ENCODE results near the gene DCPS. TPM values are rescaled to one million over a fixed set of nuclear protein-coding genes. Genes with fewer than 3 reads are reported as not detected.
"Not testable (repeated sequence)": the region's sequence is repeated elsewhere in the genome, so short reads cannot be mapped to it uniquely, and the experiment has no call there.

Gene DCPS
- total RNA-seq, 1 experiment from 2014 or later, result 52.6 TPM

GRCh38 chr11:126366064-126366822 lies 62.4 kb downstream of the DCPS start:
- intact Hi-C loops (cut with micrococcal nuclease), result loop anchor here (5.0 kb wide), 1 partner anchor 56 kb away; no protein-coding TSS in a partner anchor
- BruUV-seq (replicated peaks), result no TSS peak
- DNase-seq, result no peak
- Histone ChIP-seq H3K27ac (ENCODE audit: low read length) (peak overlapping the region; percentile 21), H3K79me2 (ENCODE audit: low read length) (peaks cover 78% of the 10 kb centered on the region), H4K20me1 (ENCODE audit: low read length) (no peaks in the 10 kb centered on the region), H3K9me3 (ENCODE audit: low read length) (no peaks in the 10 kb centered on the region), H3K27me3 (ENCODE audit: low read length) (no peaks in the 10 kb centered on the region), H2AFZ (ENCODE audit: low read length) (no peak overlapping the region), H3K9me2 (replicated peaks; ENCODE audit: low read length) (no peaks in the 10 kb centered on the region), H3K4me3 (ENCODE audit: low read length) (no peak overlapping the region), H3F3A (ENCODE audit: low read length, unreplicated experiment) (no peaks in the 10 kb centered on the region), H3K4me1 (ENCODE audit: insufficient read depth, low read length) (peaks cover 25% of the 10 kb centered on the region), H3K4me2 (ENCODE audit: low read length) (no peak overlapping the region), H3K36me3 (ENCODE audit: low read depth, low read length) (peaks cover 4% of the 10 kb centered on the region), H3K9ac (ENCODE audit: low read length) (peak overlapping the region; percentile 13; the same call in 1 of the 2 replicates)
- POLR2A ChIA-PET (ENCODE audit: unreplicated experiment), result no interaction called here
- TF ChIP-seq EZH2 (IDR thresholded peaks at IDR 0.05; ENCODE audit: low read length, unreplicated experiment) (no peak), EZH2phosphoT487 (IDR thresholded peaks at IDR 0.05; ENCODE audit: borderline replicate concordance, low read length) (no peak)
- TF ChIP-seq, protein P1, sequence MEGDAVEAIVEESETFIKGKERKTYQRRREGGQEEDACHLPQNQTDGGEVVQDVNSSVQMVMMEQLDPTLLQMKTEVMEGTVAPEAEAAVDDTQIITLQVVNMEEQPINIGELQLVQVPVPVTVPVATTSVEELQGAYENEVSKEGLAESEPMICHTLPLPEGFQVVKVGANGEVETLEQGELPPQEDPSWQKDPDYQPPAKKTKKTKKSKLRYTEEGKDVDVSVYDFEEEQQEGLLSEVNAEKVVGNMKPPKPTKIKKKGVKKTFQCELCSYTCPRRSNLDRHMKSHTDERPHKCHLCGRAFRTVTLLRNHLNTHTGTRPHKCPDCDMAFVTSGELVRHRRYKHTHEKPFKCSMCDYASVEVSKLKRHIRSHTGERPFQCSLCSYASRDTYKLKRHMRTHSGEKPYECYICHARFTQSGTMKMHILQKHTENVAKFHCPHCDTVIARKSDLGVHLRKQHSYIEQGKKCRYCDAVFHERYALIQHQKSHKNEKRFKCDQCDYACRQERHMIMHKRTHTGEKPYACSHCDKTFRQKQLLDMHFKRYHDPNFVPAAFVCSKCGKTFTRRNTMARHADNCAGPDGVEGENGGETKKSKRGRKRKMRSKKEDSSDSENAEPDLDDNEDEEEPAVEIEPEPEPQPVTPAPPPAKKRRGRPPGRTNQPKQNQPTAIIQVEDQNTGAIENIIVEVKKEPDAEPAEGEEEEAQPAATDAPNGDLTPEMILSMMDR (conservative IDR thresholded peaks at IDR 0.05; ENCODE audit: low read depth, low read length), result no peak
- no peak; the same call in 1 of the 2 replicates for ATAC-seq
- CTCF ChIA-PET, result no interaction called here

DNA sequence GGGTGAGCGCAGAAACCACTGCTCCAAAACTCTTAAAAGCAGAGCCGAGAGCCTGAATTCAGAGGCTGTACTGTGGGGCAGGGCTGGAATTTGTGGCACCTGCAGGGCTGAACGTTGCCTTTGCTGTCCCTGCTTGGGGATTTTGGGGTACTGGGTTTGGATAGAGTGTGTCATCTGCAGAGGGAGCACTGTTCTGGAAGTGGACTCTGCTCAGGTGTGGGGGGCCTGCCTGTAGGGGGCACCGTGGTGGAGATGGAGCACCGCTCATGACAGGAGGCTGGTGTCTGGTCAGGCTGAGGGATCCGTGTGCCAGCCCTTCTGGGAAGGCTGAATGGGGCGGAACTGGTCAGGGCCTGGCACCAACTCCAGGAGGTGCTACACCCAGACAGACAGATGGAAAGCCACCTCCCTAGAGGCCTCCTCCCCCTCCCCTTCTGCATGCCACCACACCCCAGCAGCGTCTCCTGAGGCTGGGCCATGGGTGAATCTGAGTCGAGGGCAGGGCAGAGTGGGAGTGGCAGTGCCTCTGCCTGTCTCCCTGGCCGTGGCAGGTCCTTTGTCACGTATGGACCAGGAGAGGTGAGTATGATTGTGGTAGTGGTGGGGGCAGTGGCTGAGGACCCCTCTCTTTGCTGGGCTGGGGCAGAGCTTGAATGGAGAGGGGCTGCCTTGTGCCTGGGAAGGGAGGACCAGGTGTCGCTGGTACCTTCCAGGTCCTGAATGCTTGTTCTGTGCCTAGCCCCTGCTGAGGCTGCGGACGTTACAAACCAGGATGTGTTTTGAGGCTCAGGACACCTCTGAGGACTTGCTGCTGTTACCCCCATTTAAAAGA lies 63.2 kb downstream of the DCPS start:
- H2AFZ ChIP-seq (ENCODE audit: low read length); CTCF ChIA-PET; H3K9me3 ChIP-seq (ENCODE audit: low read length); H3K4me3 ChIP-seq (ENCODE audit: low read length); H3K9ac ChIP-seq (ENCODE audit: low read length); POLR2A ChIA-PET (ENCODE audit: unreplicated experiment); H3F3A ChIP-seq (ENCODE audit: low read length, unreplicated experiment); H3K27me3 ChIP-seq (ENCODE audit: low read length); H3K36me3 ChIP-seq (ENCODE audit: low read depth, low read length); H3K4me2 ChIP-seq (ENCODE audit: low read length); H4K20me1 ChIP-seq (ENCODE audit: low read length); H3K9me2 ChIP-seq (replicated peaks; ENCODE audit: low read length): not testable (repeated sequence)
- TF ChIP-seq, protein P1 (conservative IDR thresholded peaks at IDR 0.05; ENCODE audit: low read depth, low read length), result peak; percentile 41
- intact Hi-C loops (cut with micrococcal nuclease), result loop anchor here (5.0 kb wide), 1 partner anchor 55 kb away; no protein-coding TSS in a partner anchor
- Histone ChIP-seq H3K27ac (ENCODE audit: low read length) (peak overlapping the region; percentile 21; the same call in 1 of the 2 replicates), H3K4me1 (ENCODE audit: insufficient read depth, low read length) (peaks cover 25% of the 10 kb centered on the region), H3K79me2 (ENCODE audit: low read length) (peaks cover 80% of the 10 kb centered on the region)
- ATAC-seq (peak; percentile 58), DNase-seq (peak; percentile 39)
- TSS peak; percentile 23 for BruUV-seq (replicated peaks)

DNA sequence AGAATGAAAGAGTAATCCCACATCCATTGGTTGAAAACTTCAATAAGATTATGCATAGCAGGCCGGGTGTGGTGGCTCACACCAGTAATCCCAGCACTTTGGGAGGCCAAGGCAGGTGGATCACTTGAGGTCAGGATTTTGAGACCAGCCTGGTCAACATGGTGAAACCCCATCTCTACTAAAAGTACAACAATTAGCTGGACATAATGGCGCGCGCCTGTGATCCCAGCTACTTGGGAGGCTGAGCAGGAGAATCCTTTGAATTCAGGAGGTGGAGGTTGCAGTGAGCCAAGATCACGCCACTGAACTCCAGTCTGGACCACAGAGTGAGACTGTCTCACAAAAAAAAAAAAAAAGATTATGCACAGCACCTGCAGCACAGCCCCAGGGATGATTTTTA lies 63.9 kb downstream of the DCPS start:
- H2AFZ ChIP-seq (ENCODE audit: low read length); H3K27ac ChIP-seq (ENCODE audit: low read length); H3K36me3 ChIP-seq (ENCODE audit: low read depth, low read length); POLR2A ChIA-PET (ENCODE audit: unreplicated experiment); H3K9ac ChIP-seq (ENCODE audit: low read length); H3F3A ChIP-seq (ENCODE audit: low read length, unreplicated experiment); H4K20me1 ChIP-seq (ENCODE audit: low read length); CTCF ChIA-PET; H3K4me3 ChIP-seq (ENCODE audit: low read length); H3K27me3 ChIP-seq (ENCODE audit: low read length); H3K9me2 ChIP-seq (replicated peaks; ENCODE audit: low read length); ATAC-seq; H3K4me2 ChIP-seq (ENCODE audit: low read length); H3K9me3 ChIP-seq (ENCODE audit: low read length); BruUV-seq (replicated peaks); DNase-seq: not testable (repeated sequence)
- H3K4me1 ChIP-seq (ENCODE audit: insufficient read depth, low read length), result peaks cover 28% of the 10 kb centered on the region
- intact Hi-C loops (cut with micrococcal nuclease), result loop anchor here (5.0 kb wide), 1 partner anchor 54 kb away; no protein-coding TSS in a partner anchor
- H3K79me2 ChIP-seq (ENCODE audit: low read length), result peaks cover 81% of the 10 kb centered on the region

DNA sequence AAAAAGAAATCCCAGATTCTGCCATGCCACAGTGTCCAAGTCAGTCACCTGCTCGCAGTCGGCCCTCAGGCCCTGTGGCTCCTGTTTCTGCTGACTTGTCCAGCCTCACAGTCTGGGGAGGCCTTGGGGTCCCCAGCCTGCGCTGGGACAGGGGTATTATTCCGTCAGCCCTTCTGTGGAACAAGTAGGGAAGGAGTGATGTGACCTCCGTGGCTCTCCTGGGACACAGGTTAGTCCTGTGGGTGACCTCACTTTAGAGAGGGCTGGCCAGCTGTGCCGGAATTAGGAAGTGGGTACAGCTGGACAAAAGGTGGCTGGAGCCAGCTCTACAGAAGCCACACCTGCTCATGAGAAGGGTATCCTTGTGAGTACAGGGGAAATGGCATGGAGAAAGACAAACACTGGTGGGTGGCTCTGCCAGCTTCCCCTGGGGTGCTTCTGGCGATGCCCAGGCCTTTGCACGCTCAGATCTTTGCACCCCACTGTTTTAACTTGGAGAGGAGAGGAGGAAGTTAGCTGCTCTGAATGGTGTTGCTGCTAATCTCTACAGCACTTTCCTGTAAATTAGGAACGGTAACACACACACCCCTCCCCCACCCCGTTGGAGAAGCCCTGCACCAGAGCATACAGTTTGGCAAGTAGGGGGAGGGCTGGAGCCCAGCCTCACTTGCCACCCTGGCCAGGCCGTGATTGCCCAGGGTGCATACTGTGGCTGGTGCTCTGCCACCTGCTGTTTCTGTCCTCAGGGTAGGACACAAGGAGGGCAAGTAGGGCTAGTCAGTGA lies 64.7 kb downstream of the DCPS start:
- H3K36me3 ChIP-seq (ENCODE audit: low read depth, low read length); H3K27me3 ChIP-seq (ENCODE audit: low read length); H3K27ac ChIP-seq (ENCODE audit: low read length); H3K9me2 ChIP-seq (replicated peaks; ENCODE audit: low read length); H4K20me1 ChIP-seq (ENCODE audit: low read length); ATAC-seq; H3K4me3 ChIP-seq (ENCODE audit: low read length); BruUV-seq (replicated peaks); CTCF ChIA-PET; H3K4me2 ChIP-seq (ENCODE audit: low read length); H3K9ac ChIP-seq (ENCODE audit: low read length); H2AFZ ChIP-seq (ENCODE audit: low read length); H3K9me3 ChIP-seq (ENCODE audit: low read length); H3F3A ChIP-seq (ENCODE audit: low read length, unreplicated experiment); DNase-seq; POLR2A ChIA-PET (ENCODE audit: unreplicated experiment): not testable (repeated sequence)
- peaks cover 81% of the 10 kb centered on the region for H3K79me2 ChIP-seq (ENCODE audit: low read length)
- intact Hi-C loops (cut with micrococcal nuclease), result loop anchor here (5.0 kb wide), 1 partner anchor 54 kb away; no protein-coding TSS in a partner anchor
- H3K4me1 ChIP-seq (ENCODE audit: insufficient read depth, low read length), result peaks cover 35% of the 10 kb centered on the region

All from PC-3 (cell line).